ENCODE results near the gene NOL3.

The NOL3 gene

GRCh38 chr16:67206838-67207248, 36.5 kb downstream of the NOL3 start:
- no peak for DNase-seq (ENCODE audit: low read depth in 2 of 2)

- DNase-seq (ENCODE audit: low read depth in 2 of 2): no peak
Measured at GRCh38 chr16:67207249-67208091, 37.1 kb downstream of the NOL3 start.

GRCh38 chr16:67208154-67208896, 38.0 kb downstream of the NOL3 start:
- DNase-seq (ENCODE audit: low read depth in 2 of 2): no peak

- DNase-seq (ENCODE audit: low read depth in 2 of 2): no peak
Measured at GRCh38 chr16:67209565-67209964, 39.2 kb downstream of the NOL3 start.

- no peak for DNase-seq (ENCODE audit: low read depth in 2 of 2)
Measured at GRCh38 chr16:67210069-67210937, 40.0 kb downstream of the NOL3 start.

GRCh38 chr16:67211674-67212073, 41.3 kb downstream of the NOL3 start:
- no peak for DNase-seq (ENCODE audit: low read depth in 2 of 2)

GRCh38 chr16:67212766-67213165, 42.4 kb downstream of the NOL3 start:
- no peak for DNase-seq (ENCODE audit: low read depth in 2 of 2)

- DNase-seq (ENCODE audit: low read depth in 2 of 2): no peak
Measured at GRCh38 chr16:67213197-67214019, 43.1 kb downstream of the NOL3 start.

GRCh38 chr16:67215706-67216105, 45.4 kb downstream of the NOL3 start:
- DNase-seq (ENCODE audit: low read depth in 2 of 2): no peak

- DNase-seq (ENCODE audit: low read depth in 2 of 2): no peak
Measured at GRCh38 chr16:67216612-67217490, 46.5 kb downstream of the NOL3 start.

- no peak for DNase-seq (ENCODE audit: low read depth in 2 of 2)
Measured at GRCh38 chr16:67223992-67224391, 53.7 kb downstream of the NOL3 start.
